Effector memory CD8-positive, alpha-beta T cell (primary cell): Measurements from ENCODE around the gene POFUT1.
A peak's percentile ranks its signal among the peaks of the same experiment; 100 is the strongest.

Experiments
- ATAC-seq: fragments of 150-1000 bp; cut with Tn5 transposase; replicated peaks from 2 replicates; pipeline ENCODE4 v1.10.0; 2021; ENCODE audit warnings: mild to moderate bottlenecking, moderate library complexity
- DNase-seq, 3 experiments: peaks; one replicate each; pipeline ENCODE4 v3.0.0; 2021
- H3K27ac Mint-ChIP-seq, 2 donors: one replicate each; pipeline ENCODE4 v1.8.0; 2022; ENCODE audit warnings: mild to moderate bottlenecking in 2 of 2, mixed read lengths in 2 of 2, moderate library complexity in 2 of 2
- H3K27me3 Mint-ChIP-seq, 2 donors: one replicate each; pipeline ENCODE4 v1.8.0; 2022; ENCODE audit warnings: mixed read lengths in 2 of 2
- H3K36me3 Mint-ChIP-seq: one replicate; pipeline ENCODE4 v1.8.0; 2022; ENCODE audit warnings: mild to moderate bottlenecking, moderate library complexity, mixed read lengths; ENCODE audit not compliant: insufficient read depth
- H3K4me1 Mint-ChIP-seq, 2 donors: one replicate each; pipeline ENCODE4 v1.8.0; 2022; ENCODE audit warnings: low read depth in 2 of 2, mixed read lengths in 2 of 2
- H3K4me3 Mint-ChIP-seq, 2 donors: one replicate each; pipeline ENCODE4 v1.8.0; 2022; ENCODE audit warnings: mild to moderate bottlenecking in 2 of 2, mixed read lengths in 2 of 2, moderate library complexity in 2 of 2
- H3K9me3 Mint-ChIP-seq, 2 donors: one replicate each; pipeline ENCODE4 v1.8.0; 2022; ENCODE audit warnings: mixed read lengths in 2 of 2

POFUT1 gene

DNA sequence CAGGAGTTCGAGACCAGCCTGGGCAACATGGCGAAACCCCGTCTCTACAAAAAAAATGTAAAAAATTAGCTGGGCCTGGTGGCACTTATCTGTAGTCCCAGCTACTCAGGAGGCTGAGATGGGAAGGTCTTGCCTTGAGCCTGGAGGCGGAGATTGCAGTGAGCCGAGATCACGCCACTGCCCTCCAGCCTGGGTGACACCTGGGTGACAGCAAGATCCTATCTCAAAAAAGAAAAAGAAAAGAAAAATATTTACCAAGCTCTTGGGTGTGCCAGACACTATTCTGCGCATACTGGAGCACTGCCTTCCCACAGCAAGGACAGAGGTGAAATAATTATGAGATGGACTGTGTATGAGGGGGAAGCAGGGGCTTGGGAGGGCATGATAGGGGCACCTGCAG lies 19.6 kb downstream of the POFUT1 start:
- H3K36me3 Mint-ChIP-seq: peaks cover 23% of the 10 kb centered on the region
- H3K27ac Mint-ChIP-seq: no peak overlapping the region
- no peaks in the 10 kb centered on the region for H3K9me3 Mint-ChIP-seq
- ATAC-seq (no peak), DNase-seq (no peak)
- peaks cover 9 to 14% of the 10 kb centered on the region in 2 donors for H3K4me1 Mint-ChIP-seq
- H3K4me3 Mint-ChIP-seq: no peak overlapping the region
- no peaks in the 10 kb centered on the region for H3K27me3 Mint-ChIP-seq

DNA sequence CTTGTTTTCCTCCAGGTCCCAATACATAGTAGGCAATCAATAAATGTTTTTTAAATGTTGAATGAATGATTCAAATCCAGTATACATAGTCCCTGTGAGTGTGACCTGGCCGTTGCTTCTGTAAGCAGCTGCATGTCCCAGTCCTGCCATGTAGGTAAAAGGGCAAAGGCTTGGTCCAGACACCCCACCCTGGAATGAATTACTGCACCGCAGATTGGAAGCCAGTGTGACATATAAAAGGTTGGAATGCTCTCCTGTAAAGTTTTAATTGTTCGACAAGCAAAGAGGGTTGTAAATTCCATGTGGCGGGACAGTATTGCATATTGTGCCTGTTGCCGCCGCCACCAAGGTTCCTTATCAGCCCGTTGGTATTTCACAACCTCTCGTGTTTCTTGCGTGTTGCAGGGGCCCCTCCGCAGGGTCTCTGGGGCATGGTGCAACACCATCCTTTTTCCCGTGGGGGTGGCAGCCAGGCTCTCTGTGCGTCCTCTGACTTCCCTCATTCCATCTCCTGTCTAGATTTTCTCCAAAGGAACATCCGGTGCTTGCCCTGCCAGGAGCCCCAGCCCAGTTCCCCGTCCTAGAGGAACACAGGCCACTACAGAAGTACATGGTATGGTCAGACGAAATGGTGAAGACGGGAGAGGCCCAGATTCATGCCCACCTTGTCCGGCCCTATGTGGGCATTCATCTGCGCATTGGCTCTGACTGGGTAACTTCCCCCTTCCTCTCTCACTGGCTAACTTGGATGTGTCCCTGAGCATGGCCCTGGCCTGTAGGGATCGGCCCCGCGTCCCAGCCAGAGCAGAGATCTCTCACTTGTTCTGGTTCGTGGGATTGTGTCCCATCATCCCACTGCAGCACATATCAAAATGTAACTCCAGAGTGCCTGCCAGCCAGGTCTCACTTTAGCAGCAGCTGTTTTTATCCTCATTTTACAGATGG lies 20.3 kb downstream of the POFUT1 start:
- Mint-ChIP-seq H3K4me3 (no peak overlapping the region), H3K9me3 (no peaks in the 10 kb centered on the region), H3K4me1 (peaks cover 14 to 21% of the 10 kb centered on the region in 2 donors), H3K27me3 (no peaks in the 10 kb centered on the region), H3K27ac (peak overlapping the region in 1 of 2 donors; percentile 82), H3K36me3 (peaks cover 23% of the 10 kb centered on the region)
- no peak for DNase-seq
- ATAC-seq: no peak

DNA sequence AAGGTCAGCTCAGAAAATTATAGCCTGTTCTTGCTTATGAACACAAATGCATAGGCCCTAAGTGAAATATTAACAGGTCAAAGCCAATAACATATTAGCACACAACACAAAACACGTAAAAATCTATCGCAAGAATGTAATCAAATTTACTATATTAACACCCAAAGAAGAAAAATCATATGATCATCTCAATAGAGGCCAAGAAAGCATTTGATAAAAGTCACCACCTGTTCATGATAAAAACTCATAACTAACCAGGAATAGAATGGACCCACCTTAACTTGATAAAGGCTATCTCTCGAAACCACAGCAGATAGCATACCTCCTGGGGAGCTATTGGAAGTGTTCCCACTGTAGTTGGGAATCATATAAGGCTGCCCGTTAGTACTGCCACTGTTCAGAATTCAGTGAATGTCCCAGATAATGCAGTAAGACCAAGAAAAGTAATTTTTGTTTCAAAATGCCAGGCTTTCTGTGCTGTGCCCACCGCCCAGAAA lies 21.6 kb downstream of the POFUT1 start:
- Mint-ChIP-seq H3K9me3 (no peaks in the 10 kb centered on the region), H3K27ac (peak overlapping the region in 1 of 2 donors; percentile 90), H3K27me3 (no peaks in the 10 kb centered on the region), H3K36me3 (peaks cover 15% of the 10 kb centered on the region), H3K4me1 (peaks cover 19 to 26% of the 10 kb centered on the region in 2 donors), H3K4me3 (no peak overlapping the region)
- ATAC-seq: no peak
- DNase-seq: no peak

DNA sequence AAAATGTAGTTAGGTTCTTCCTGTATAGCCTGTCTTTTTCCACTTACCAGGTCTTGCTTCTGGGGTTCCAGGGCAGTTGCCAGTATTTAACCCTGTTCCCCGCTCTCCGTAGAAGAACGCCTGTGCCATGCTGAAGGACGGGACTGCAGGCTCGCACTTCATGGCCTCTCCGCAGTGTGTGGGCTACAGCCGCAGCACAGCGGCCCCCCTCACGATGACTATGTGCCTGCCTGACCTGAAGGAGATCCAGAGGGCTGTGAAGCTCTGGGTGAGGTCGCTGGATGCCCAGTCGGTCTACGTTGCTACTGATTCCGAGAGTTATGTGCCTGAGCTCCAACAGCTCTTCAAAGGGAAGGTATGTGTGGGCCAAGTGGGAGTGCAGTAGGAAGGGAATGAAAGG lies 23.0 kb downstream of the POFUT1 start:
- no peak for ATAC-seq
- H3K4me1 Mint-ChIP-seq: peaks cover 18 to 26% of the 10 kb centered on the region in 2 donors

DNA sequence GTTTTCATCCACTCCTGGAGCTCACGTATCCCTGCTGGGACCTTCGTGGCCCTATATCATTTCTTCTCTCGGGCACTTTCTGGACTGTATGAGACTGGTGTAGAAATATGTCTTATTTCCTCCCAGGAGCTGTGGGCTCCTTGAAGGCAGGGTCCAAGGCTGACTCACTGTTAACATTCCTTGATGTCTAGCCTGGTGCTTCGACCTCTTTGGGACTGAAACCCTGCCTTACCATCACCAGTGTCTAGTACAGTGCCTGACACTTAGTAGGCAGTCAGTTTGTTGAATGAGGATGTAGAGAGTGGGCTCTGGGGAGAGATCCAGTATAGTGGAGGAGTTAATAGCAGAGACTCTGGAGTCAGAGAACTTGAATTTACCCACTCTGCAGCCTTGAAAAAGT lies 23.6 kb downstream of the POFUT1 start:
- H3K27me3 Mint-ChIP-seq: no peaks in the 10 kb centered on the region
- H3K9me3 Mint-ChIP-seq: no peaks in the 10 kb centered on the region
- peak overlapping the region; percentile 90 to 96 for H3K27ac Mint-ChIP-seq
- peaks cover 17 to 26% of the 10 kb centered on the region in 2 donors for H3K4me1 Mint-ChIP-seq
- no peak for DNase-seq
- peaks cover 16% of the 10 kb centered on the region for H3K36me3 Mint-ChIP-seq
- ATAC-seq: no peak
- no peak overlapping the region for H3K4me3 Mint-ChIP-seq

More for the DNA sequence above, 23.0 kb downstream of the POFUT1 start:
- Mint-ChIP-seq H3K27ac (peak overlapping the region in 1 of 2 donors; percentile 90), H3K9me3 (no peaks in the 10 kb centered on the region), H3K4me3 (no peak overlapping the region), H3K27me3 (no peaks in the 10 kb centered on the region), H3K36me3 (peaks cover 16% of the 10 kb centered on the region)
- DNase-seq: no peak

DNA sequence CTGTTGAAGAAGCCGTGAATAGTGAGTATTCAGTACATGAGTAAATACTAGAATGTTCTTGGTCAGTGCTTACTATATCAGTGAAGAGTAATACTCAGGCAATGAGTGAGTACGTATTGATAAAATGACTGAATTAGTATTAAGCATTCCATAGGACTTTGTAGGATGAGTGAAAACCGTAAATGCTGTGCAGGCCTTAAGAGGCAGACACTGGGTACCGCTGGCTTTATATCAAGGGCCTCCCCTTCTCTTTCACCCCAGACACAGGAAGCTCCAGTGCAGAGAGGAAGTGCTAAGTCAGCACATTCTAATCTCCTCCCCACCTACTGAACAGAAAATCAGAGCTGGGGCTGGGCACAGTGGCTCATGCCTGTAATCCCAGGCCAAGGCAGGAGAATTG lies 24.2 kb downstream of the POFUT1 start:
- Mint-ChIP-seq H3K27me3 (no peaks in the 10 kb centered on the region), H3K4me1 (peaks cover 17 to 26% of the 10 kb centered on the region in 2 donors), H3K27ac (peak overlapping the region; percentile 90 to 96), H3K36me3 (peaks cover 16% of the 10 kb centered on the region), H3K9me3 (no peaks in the 10 kb centered on the region), H3K4me3 (peak overlapping the region; percentile 68 to 77)
- ATAC-seq (peak; percentile 99), DNase-seq (peak; percentile 22 to 40 (median 26))

DNA sequence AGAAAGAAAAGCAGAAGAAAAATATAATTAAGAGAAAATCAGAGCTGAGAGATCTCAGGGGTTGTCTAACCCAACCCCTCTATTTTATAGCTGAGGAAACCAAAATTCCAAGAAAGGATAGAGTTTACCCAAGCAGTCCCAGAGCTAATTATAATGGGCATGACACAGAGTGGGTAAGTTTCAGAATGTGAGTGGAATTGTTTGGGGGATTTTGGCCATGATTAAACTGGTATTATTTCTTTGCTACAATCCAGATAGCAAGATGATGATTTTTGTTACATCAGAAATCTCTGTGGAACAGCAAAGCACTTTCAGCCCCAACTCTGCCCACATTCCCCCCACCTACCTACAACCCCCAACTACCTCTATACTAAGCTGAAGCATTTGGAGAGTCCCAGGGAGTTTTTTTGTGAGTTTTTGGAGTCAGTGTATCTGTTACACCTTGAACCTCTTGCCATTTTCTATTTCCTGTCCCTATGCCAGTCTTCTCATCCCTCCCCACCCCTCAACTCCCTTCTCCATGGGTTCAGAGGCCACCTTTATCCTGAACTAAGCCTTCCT lies 24.7 kb downstream of the POFUT1 start:
- peaks cover 17 to 26% of the 10 kb centered on the region in 2 donors for H3K4me1 Mint-ChIP-seq
- no peaks in the 10 kb centered on the region for H3K27me3 Mint-ChIP-seq
- DNase-seq (no peak), ATAC-seq (no peak)
- H3K4me3 Mint-ChIP-seq: peak overlapping the region; percentile 68 to 77
- peaks cover 16% of the 10 kb centered on the region for H3K36me3 Mint-ChIP-seq
- peak overlapping the region; percentile 90 to 96 for H3K27ac Mint-ChIP-seq
- H3K9me3 Mint-ChIP-seq: no peaks in the 10 kb centered on the region

DNA sequence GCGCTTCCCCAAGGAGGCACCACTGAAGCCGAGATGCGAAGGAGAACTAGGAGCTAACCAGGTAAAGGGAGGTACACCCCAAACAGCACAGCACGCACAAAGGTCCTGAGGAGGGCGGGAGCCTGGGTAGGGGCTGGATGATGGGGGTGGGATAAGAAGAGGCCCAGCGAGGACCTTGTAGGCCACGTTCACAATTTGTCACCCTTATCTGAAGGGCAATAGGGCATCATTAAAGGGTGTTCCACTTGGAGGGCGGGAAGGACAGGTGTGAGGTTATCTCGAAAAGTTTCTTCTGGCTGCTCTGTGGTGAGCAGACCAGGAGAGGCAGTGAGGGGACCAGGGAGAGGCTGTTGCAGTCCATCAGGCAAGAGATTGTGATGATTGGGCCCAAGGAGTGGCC lies 25.6 kb downstream of the POFUT1 start:
- no peak for DNase-seq
- Mint-ChIP-seq H3K27me3 (no peaks in the 10 kb centered on the region), H3K27ac (peak overlapping the region; percentile 90 to 96), H3K9me3 (no peaks in the 10 kb centered on the region), H3K36me3 (peaks cover 13% of the 10 kb centered on the region), H3K4me1 (peaks cover 17 to 26% of the 10 kb centered on the region in 2 donors), H3K4me3 (no peak overlapping the region)
- ATAC-seq: no peak

DNA sequence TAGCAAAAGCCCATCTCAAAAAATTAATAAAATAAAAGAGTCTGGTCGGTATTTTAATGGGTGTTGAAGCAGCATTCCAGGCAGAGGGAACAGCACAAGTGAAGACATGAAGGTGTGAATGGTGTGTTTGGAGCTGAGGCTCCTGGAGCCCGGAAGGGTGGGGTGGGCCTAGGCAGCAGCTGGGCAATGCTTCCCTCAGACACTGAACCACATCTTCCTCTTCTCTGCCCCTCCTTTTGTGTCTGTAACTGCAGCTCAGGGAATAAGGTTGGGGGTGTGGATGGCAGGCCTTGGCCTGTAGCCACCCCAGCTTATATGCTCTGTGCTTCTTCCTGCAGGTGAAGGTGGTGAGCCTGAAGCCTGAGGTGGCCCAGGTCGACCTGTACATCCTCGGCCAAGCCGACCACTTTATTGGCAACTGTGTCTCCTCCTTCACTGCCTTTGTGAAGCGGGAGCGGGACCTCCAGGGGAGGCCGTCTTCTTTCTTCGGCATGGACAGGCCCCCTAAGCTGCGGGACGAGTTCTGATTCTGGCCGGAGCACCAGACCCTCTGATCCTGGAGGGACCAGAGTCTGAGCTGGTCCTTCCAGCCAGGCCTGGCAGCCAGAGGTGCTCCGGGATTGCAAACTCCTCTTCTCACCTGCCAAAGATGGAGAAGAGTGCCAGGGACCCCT lies 26.6 kb downstream of the POFUT1 start:
- no peak for DNase-seq
- H3K9me3 Mint-ChIP-seq: no peaks in the 10 kb centered on the region
- no peak overlapping the region for H3K4me3 Mint-ChIP-seq
- H3K4me1 Mint-ChIP-seq: peaks cover 17 to 26% of the 10 kb centered on the region in 2 donors
- peaks cover 13% of the 10 kb centered on the region for H3K36me3 Mint-ChIP-seq
- H3K27ac Mint-ChIP-seq: peak overlapping the region; percentile 90 to 96
- no peaks in the 10 kb centered on the region for H3K27me3 Mint-ChIP-seq
- ATAC-seq: no peak

DNA sequence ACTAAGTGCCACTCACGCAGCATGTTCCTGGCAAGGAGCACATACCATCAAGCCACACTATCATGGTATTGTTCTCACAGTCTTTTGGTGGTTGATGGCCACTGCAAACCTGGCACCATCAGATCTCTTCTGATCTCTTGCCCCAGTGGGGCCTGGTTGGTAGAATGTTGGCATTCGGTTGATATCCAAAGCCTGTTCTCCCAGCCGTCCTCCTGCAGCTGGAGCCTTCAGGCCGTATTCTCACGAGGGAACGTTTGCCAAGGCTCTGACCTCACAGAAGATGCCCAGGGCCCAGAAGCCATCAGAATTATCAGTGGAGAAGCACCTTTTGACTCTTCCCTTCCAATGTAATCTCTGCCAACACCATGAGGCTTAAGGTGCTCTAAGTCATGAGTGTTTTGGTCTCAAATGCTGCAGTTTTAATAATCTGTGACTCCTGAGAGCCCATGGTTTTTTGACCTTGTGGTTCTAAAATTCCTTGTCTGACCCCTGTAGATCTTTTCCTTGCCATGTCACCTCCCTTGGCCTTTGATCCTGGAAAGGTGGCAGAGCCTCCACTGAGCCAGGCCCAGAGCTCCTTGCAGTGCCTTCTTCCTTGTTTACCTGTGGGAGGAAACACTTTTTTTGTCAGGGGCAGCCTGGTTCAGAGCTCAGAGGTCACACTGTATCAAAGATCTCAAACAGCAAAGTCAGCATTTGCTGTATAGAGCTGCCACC lies 27.8 kb downstream of the POFUT1 start:
- peaks cover 13% of the 10 kb centered on the region for H3K36me3 Mint-ChIP-seq
- H3K4me1 Mint-ChIP-seq: peaks cover 17 to 26% of the 10 kb centered on the region in 2 donors
- no peak for DNase-seq
- peak overlapping the region; percentile 74 to 90 for H3K27ac Mint-ChIP-seq
- H3K27me3 Mint-ChIP-seq: no peaks in the 10 kb centered on the region
- no peaks in the 10 kb centered on the region for H3K9me3 Mint-ChIP-seq
- H3K4me3 Mint-ChIP-seq: no peak overlapping the region
- no peak for ATAC-seq

DNA sequence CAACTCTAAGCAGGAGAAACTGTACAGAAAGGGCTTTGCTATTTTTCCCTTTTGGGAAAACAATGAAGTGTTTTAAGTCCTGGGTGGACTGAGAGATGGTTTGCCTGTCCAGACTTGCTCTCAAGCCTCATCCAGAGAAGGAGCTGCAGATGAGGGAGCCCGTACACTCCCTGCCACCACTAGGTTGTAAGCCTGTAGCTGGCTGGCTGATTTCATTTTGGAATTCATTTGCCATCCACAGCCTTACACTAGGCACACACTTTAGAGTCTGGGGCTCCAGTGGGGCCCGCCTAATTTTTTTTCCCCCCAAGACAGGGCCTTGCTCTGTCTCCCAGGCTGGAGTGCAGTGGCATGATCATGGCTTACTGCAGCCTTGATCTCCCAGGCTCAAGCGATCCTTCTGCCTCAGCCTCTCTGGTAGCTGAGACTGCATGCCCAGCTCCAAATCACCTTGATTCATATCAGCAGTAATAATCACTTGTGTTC lies 28.4 kb downstream of the POFUT1 start:
- ATAC-seq (no peak), DNase-seq (no peak)
- H3K4me3 Mint-ChIP-seq: no peak overlapping the region
- no peaks in the 10 kb centered on the region for H3K27me3 Mint-ChIP-seq
- H3K36me3 Mint-ChIP-seq: peaks cover 12% of the 10 kb centered on the region
- peaks cover 17 to 24% of the 10 kb centered on the region in 2 donors for H3K4me1 Mint-ChIP-seq
- H3K27ac Mint-ChIP-seq: peak overlapping the region; percentile 74 to 90
- H3K9me3 Mint-ChIP-seq: no peaks in the 10 kb centered on the region

DNA sequence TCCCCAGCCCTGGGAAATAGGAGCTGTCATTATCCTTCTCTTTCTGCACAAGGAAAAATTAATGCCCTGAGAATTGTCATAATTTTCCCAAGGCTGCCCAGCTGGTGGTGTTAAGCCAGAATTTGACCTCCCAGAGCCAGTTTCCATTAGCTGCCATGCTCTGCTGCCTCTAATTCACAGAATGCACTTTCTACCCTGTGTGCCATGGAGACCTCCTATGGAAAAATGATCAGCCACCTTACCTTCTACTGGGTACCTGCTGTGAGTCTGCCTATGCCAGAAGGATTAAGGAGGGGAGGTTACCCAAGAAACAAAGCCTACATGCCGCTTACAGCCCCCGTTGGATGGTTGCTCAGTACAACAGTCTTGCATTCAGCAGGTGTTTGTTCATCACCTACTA lies 29.1 kb downstream of the POFUT1 start:
- Mint-ChIP-seq H3K4me1 (peaks cover 13 to 17% of the 10 kb centered on the region in 2 donors), H3K36me3 (peaks cover 10% of the 10 kb centered on the region), H3K4me3 (no peak overlapping the region), H3K27ac (peak overlapping the region; percentile 1 to 12), H3K9me3 (no peaks in the 10 kb centered on the region), H3K27me3 (no peaks in the 10 kb centered on the region)
- DNase-seq (no peak), ATAC-seq (no peak)

DNA sequence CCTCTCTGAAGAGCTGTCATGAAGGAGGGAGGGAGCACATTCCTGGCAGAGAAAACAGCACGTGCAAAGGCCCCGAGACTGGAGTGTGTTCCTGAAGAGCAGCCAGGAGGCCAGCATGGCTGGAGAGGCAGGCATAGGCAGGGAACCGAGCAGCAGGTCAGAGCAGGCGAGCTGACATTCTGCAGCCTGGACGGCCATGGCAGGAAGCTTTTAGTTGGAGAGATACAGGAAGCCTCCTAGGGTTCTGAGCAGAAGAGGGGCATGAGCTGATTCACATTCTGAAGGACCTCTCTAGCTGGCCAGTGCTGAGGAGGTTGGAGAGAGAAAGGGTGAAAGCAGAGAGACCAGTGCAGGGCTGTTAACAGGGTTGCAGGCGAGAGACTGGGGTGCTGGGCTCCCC lies 29.7 kb downstream of the POFUT1 start:
- DNase-seq (no peak), ATAC-seq (no peak)
- no peak overlapping the region for H3K4me3 Mint-ChIP-seq
- no peaks in the 10 kb centered on the region for H3K27me3 Mint-ChIP-seq
- H3K9me3 Mint-ChIP-seq: no peaks in the 10 kb centered on the region
- H3K36me3 Mint-ChIP-seq: peaks cover 10% of the 10 kb centered on the region
- H3K27ac Mint-ChIP-seq: peak overlapping the region; percentile 1 to 12
- H3K4me1 Mint-ChIP-seq: peaks cover 10 to 11% of the 10 kb centered on the region in 2 donors
